ENCODE results near the gene COPG1.

The COPG1 gene

DNA sequence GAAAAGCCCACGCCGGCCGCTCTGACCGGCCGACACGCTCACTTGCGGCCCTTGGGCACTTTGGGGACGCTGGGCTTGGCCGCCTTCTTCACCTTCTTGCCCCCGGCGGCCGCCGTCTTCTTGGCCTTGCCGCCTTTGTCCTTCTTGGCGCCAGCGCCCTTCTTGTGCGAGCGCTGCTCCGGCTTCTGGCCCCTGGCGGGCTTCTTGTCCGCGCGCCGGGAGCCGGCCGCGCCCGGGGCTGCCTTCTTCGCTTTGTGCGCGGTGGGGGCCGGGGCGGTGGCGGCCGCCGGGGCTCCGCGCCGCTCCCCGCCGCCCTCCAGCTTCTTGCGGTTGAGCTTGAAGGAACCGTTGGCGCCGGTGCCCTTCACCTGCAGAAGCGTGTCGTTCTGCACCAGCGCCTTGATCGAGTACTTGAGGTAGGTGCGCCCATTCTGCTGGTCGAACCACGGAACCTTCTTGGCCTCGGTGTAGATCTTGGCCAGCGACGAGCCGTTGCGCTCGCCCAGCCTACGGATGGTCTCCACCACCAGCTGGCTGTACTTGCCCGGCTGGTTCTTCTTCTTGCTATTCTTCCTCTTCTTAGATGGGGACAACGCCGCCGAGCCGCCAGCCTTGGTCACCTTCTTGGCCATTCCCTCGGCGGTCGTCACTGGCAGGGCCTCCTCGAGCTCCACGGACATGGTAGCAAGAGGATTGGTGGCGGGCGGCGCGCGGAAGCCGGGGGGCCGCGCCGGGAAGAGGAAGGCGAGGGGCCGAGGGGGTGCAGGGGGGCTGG lies 66.0 kb downstream of the COPG1 start:
- no peak for DNase-seq

DNA sequence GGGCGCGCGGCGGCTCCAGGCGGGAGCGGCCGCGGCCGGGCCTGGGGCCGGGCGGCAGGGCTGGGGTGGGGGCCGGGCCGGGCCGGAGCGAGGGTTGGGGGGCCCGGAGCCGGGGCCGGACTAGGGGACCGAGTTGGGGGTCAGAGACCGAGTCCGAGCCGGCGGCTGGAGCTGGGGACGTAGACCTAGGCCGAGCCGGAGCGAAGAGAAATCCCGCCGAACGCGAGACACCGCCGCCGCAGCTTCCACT lies 66.5 kb downstream of the COPG1 start:
- no peak for DNase-seq

DNA sequence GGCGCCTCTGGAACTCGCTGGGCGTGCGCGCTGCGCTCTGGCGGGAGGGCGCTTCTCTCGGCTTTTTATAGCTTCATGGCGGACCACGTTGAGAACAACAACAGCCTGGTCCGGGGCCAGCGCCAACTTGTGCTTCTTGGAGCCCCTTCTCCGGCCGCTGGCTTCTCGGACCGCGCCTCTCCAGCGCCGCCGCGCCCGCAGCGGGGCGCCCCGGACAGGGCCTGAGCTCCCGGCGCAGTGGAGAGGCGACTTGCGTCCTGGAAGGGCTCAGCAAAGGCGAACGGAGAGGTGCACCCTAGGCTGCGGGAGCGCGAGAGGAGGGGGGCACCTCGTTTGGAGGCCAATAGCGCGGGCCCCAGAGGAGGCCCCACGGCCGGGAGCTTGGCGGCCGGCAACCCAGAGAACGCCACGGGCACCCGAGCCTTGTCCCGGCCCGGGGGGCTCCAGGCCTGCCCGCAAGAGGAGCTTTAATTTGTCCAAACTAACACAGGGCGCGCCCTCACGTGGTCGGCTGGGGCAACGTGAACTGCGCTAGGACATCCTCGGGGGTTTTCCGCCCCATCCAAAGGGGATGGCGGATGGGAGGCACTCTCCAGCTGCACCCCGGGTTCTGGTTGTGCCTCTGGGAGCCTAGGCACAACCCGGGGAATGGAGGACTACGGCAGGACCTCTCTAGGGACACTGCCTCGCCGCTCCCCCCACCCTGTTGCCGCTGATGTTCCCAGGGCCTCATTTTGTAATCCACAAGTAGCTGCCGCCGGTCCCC lies 67.0 kb downstream of the COPG1 start:
- no peak for DNase-seq

DNA sequence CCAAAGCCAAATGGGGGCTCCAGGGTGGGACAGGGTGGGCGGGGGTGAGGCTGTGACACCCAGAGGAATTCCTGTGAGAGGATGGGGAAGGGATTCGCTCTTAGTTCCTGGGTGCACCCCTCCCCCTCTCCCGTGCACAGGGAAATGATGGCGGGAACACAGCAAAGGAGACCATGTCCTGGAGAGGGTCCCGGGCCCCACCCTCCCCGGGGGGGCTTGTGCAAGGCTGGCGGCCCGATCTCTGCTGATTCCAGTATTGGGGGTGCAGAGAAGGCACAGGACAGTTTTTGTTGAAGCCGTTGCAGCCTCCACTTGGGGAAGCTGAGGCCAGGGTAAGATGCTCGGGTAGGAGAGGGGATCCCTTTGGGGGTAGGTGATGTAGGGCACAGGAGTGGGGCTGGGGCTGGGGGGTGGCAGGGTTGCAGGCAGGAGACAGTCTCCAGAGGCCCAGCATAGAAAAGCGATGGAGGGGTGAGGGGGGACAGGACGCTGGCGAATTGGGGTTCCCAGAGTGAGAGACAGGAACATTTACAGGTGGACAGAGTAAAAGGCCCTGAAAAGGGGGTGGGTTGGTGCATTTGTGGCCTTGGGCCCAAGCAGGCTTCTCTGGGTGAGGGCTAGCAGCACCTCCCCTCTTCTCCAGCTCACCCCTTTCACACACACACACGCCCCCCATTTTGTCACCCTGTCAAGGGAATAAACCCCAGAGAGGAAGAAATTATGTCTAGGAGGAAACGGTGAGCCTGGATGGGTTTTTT lies 67.8 kb downstream of the COPG1 start:
- no peak for DNase-seq

DNA sequence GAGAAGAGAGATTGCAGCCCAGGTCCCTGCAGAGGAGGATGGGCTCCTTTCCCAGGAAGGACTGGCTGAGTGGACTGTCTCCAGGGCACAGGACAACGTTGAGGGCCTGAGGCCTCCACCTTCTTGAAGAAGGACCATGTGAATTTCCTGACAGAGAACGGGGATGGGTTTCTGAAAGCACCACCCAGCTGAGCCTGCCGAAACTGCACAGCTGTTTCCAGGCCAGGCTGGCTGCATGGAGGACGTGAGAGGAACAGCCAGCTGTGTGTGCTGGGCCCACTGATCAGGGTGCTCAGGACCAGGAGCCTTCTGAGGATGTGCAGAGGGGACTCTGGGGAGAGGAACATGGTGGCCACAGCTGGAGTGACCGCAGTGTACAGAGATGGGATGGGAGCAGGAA lies 68.4 kb downstream of the COPG1 start:
- DNase-seq = no peak

DNA sequence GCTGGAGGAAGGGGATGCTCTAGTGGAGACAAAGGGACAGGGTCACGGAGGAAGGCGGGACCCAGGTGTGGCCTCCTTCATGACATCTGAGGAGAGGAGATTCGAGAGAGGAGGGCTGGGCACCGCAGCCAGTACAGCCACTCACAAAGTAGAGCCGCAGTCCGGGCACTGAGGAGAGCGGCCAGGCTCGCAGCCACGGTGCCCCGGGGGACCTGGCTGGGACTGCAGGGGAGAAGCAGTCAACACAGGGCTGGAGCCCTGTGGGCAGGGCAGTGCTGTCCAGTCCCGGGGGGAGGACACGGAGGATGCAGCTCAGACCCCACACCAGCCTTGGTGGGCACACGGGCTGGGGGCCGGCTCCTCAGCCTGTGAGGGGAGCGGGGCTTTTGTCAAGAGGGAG lies 69.5 kb downstream of the COPG1 start:
- no peak for DNase-seq

DNA sequence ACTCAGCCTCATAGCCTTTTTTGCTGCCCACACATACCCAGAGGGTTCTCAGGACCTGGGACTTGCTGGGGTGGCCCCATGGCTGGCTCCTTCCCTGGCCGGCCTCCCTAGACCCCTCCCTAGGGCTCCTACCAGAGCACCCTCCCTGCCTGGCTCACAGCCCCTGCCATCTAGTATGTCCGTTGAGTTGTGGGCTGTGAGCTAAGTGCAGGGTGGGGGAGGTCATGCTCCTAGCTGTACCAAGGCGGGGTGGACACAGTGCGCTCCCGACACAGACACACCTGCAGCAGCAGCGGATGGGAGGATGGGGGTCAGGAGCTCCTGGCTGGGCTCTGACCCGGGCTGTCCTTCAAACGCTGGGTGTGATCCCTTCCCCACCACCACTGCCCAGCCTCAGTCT lies 70.9 kb downstream of the COPG1 start:
- DNase-seq = no peak

DNA sequence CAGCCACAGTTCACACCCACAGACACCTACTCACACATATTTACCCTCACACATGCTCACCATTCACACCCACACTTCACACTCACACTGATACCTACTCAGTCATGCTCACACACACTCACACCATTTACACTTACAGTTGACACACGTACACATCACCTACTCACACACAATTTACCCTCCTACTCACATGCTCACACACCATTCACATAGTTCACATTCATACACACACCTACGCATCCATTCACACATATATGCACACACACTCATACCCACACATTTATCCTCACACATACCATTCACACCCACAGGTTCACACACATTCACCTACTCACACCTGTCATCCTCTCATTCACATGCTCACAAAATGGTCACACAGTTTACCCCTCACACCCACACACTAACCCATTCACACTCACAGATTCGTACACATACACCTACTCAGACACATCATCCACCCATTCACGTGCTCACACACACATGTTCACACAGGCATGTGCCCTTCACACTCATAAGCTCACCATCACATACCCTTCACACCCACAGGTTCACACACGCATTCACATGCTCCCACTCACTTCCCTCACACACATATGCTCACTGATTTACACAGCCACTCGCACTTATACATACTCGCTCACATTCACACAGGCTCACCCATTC lies 71.5 kb downstream of the COPG1 start:
- DNase-seq = no peak

DNA sequence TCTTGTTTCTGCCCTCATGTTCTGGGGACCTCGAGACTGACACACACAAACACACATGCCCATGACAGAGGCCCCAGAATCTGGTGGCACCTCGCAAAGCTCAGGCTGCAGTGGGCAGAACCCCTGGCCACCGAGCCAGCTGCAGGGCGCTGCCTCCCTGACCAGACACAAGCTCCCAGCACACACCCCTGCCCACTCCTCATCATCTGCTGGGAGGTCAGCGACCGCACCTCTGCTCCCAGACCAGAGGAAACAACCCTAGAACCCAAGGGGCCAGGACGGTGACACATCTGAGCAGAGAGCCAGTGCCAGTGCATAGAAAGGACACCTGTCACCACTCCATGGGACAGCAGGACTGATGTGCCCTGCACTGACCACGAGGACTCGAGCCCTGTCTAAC lies 72.5 kb downstream of the COPG1 start:
- no peak for DNase-seq

DNA sequence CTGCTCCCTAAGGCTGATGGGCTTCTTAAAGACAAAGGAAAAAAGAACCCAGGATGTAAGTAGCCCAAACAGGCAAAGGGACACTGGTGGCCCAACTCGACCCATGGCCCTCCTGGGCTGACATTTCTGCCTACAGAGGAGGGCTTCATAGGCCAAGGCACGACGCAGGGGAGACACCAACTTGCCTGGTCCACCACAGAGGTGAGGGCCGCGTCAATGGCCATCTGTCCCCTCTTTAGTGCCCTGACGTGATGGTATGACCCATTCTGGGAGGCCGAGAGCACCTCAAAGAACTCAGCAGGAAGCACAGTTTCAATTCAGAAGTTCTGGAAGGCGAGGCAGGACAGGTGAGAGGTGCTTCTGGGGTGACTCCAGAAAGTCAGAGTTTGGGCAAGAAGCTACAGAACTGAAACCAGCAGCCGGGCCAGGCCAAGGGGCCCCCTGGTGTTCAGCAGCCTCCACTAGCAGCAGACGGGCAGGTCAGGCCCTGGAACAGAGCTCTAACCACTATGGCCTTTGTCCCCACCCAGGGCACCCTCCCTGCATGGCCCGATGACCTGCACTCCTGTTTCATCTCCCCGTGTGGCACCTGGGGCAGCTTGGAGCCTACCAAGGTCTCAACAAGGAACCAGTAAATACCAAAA lies 74.4 kb downstream of the COPG1 start:
- DNase-seq = no peak

DNA sequence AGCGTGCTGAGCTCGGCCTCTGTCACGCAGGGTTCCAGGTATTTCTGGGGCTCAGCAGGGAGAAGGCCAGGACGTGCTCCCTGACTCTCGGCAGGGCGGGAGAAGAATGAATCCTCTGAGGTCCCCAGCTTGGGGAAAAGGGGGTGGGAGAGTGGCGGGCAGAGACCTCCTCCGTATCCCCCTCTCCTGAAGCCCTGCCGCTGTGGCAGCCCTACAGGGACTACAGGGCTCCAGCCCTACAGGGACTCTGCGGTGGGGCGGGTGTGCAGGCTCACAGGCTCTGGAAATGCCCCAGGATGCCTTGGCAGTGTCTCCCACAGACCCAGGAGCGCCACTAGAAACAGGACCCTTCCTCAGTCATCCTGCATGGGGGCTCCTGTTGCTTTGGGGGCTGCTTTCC lies 75.4 kb downstream of the COPG1 start:
- no peak for DNase-seq

DNA sequence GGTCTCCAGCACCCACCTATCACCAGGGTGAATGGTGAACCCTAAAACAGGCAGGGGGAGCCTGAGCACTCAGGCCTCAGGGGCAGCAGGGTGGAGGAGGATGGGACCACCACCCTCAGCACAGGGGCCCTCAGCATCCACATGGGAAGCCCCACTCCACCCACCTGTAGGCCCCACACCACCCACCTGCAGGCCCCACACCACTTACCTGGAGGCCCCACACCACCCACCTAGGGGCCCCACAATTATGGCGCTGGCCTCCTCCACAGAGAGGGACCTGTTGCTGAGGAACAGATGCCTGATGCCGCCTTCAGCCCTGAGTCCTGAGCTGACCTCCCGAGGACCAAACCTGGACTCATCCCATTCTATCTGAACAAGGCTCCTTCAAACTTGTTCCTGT lies 76.0 kb downstream of the COPG1 start:
- DNase-seq = no peak

DNA sequence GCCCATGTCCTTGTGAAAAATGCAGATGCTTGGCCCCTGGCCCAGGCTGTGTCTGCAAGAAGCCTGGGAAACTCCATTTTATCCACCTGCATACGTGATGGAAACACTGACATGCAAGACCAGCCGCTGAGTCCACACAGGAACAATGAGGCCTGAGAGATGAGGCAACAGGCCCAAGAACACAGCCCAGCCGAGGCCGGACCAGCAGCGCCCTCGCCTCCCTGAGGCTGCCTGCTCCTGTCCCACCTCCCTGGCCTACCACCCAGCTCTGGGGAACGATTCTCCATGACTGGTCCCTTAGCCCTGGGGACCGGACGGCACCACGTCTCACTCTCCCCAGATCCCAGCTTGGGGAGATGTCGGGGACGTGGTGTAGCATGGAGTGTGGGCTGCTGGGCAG lies 76.7 kb downstream of the COPG1 start:
- no peak for DNase-seq

DNA sequence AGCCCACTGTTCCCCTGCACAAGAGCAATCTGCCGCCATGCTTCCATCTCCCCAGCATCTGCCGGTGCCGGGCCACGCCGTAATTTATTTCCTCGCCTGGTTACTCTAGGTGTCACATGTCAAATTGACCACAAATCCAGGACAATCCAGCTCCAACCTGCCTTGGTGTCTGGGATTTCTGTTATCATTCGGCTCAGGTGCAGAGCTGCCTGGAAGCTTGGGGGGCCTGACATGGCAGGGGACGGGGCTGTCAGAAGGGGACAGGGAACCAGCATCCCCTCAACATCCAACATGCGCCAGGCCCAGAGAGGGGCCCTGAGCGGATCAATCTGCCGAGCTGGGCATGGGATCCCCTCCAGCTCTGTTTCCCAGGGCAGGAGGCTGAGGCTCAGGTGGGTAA lies 77.2 kb downstream of the COPG1 start:
- no peak for DNase-seq
